SHP77 (cell line): ENCODE results near the gene IRF7.
"Not testable (repeated sequence)": the region's sequence is repeated elsewhere in the genome, so short reads cannot be mapped to it uniquely, and the experiment has no call there.

Experiments
- DNase-seq, 2 experiments: peaks; one replicate each; lab custom pipeline; 2025; lab: John Stamatoyannopoulos, UW

Gene IRF7

DNA sequence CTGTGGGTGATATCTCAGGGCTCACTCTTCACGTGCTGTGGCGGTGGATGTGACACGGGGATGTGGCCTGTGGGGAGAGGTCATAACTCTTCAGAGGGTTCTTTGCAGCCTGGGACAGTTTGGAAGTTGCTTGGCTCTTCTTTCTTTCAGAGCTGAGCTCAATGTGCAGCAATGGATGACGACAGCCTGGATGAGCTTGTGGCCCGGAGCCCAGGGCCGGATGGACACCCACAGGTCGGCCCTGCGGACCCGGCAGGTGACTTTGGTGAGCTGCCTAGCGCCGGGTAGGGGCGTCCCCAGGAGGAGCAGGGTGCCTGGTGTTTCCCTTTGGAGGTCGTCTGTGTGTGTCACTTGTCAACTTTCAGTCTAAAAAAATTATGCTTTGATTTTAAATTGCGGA is 34.4 kb downstream of the IRF7 start:
- DNase-seq: no peak

DNA sequence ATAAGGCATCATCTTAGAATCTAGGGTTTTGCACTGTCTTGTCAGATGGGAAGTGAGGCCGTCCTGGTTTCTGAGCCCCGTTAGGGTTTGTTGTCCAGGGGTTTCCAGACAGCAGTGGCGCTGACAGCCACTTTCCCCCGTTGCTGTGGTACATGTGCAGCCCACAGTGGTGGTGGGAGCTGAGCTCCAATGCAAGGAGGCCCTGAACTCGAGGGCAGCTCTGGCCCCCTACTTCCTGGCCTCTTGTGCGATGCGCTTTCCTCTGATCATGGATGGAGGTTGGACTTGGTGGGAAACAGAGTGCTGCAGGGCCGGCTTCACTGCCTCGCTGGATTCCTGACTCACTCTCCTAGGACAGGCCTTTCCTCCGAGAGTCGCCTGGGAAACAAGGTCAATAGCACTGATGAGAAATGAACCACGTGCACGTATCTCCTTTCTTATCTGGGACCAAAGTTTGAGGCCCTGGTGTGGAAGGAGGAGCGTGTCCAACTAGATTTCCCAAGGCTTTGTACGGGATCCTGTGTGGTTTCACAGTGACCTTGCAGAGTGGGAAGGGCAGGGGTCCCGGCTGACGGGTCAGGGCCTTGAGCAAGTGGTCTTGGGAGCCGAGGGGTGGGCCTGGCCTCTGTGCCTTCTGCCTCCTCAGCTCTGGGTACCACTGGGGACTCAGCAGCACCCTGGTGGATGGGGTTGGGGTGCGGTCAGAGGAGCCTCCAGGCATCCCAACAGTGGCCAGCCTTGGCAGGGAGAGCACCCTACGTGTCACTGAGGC is 35.7 kb downstream of the IRF7 start:
- DNase-seq: no peak

DNA sequence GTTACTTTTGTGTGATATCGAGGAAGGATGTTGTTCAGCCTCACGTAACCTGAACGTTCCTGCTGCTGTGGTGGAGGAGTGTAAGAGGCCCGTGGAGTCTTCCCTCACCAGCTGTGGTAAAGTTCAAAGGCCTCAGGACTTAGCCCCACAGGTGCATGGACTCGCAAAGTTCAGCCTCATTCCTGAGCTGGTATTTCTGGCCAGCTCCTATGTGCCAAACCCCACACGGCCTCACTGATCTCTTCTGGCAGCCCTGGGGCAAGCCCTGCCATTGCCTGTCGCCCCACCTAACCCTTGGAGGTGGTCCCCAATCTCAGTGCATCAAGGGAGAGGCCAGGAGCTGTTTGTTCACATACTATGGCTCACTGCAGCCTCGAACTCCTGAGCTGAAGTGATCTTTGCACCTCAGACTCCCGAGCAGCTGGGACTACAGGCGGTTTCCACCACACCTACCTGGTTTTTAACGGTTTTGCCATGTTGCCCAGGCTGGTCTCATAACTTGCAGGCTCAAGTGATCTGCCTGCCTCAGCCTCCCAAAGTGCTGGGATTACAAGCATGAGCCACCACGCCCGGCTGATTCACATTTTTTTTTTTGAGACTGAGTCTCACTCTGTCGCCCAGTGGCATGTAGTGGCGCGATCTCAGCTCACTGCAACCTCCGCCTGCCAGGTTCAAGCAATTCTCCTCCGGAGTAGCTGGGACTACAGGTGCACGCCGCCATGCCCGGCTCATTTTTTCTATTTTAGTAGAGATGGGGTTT is 37.3 kb downstream of the IRF7 start:
- no peak for DNase-seq

DNA sequence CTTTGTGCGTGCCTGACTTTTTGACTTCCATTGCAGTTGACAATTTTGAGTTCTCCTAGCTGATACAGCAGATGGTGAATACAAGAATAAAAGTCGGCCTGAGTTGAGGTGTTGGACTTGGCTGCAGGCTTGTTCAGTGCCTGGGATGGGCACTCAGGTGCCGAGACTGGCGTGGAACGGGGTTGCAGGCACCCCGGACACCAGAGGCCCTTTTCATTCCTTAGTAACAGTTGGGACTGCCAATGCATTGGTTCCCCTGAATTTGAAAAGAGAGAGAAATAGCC is 38.2 kb downstream of the IRF7 start:
- DNase-seq: no peak

DNA sequence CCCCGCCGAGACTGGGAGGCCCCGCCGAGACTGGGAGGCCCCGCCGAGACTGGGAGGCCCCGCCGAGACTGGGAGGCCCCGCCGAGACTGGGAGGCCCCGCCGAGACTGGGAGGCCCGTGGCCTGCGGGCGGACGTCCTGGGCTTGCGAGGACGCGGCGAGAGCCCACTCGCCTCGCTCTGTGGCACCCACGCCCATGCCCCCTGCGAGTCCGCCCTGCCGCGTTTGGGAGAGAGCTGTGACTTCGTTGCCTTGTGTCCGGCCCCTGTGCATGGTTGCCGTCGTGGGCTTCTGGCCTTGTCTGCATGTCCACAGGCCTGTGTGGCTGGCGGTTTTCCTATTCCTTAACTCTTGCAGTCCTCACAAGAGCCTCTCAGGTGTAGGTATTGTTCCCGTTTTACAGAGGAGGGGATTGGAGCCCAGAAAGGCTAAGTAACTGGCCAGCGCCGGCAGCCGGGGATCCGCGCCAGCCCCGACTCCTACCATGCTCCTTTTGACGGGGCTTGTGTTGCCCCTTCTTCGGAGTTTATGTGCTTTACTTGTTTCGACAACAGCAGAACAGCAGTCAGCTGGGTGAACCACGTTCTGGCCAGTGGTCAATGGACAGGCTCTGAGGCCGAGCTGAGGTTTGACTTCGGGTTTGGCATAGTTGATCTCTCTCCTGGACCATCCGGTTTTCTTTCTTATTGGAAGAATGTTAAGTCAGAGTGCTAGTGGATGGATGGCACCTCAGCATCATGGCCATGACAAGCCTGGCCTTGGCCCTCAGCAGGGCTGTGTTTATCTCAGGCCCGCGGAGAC is 38.7 kb downstream of the IRF7 start:
- no peak for DNase-seq

DNA sequence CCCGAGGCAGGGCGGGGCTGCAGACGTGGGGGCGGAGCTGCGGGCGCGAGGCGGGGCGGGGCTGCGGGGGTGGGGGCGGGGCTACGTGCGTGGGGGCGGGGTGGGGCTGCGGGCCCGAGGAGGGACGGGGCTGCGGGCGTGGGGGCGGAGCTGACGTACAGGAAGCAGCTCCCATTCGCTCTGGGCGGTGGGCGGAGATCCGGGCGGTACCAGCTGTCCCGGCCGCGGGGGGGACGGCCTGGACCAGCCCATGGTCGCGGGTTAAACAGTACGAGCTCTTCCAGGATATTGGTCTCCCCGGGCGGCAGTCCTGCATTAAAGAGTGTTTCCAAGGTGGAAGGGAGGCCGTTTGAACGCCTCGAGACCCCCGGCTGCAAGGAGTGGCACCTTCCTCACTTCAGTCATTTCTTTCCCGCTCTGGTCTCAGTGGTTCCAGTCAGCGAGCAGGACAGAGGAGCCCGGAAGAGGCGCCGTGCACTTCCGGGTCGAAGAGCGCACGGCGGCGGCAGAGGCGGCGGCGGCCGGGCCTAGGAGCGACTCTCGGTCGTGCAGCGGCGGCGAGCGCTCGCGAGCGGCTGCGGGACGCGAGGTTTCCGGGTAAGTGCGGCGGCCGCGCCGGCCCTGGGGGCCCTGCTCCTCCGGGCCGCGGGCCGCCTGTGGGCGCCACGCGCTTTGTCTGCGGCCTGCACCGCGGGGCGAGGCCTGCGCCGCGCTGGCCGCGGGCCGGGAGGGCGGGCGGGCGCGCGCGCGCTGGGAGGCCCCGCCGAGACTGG is 39.6 kb downstream of the IRF7 start, which contains the start of gene PHRF1:
PHRF1 (plus strand) TSS at position 475 of the 773 bp plus-strand sequence. CDS start 5,043 bp downstream, outside the sequence.
- peak; percentile 61 to 65 for DNase-seq

DNA sequence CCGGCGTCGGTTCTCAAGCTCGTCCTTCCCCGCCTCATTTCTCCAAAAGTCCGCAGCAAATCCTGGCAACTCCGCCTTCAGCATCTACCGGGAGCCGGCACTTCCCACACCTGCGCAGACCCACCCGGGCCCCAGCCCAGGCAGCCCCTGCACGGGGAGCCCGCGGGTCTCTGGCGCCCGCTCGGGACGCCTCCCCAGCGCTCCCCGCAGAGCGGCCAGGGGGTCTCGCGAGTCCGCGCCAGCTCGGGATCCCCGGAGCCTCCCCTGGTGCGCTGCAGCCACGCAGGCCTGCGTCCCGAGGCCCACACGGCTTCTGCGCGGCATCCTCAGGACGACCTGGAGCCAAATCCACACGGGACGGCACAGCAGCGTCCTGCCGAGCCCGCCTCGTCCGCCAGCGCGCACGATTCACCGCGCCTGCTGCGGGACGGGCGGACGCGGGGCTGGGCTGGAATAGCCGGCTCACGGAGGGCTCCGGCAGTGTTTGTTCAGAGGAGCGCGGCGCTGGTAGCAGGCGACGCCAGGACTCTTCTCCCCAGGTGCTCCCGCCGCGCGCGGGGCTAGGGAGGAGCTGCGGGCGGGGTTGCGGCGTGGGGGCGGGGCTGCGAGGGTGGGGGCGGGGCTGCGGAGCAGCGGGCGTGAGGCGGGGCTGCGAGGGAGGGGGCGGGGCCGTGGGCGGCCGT is 40.3 kb downstream of the IRF7 start:
- DNase-seq: peak; percentile 42 to 43

DNA sequence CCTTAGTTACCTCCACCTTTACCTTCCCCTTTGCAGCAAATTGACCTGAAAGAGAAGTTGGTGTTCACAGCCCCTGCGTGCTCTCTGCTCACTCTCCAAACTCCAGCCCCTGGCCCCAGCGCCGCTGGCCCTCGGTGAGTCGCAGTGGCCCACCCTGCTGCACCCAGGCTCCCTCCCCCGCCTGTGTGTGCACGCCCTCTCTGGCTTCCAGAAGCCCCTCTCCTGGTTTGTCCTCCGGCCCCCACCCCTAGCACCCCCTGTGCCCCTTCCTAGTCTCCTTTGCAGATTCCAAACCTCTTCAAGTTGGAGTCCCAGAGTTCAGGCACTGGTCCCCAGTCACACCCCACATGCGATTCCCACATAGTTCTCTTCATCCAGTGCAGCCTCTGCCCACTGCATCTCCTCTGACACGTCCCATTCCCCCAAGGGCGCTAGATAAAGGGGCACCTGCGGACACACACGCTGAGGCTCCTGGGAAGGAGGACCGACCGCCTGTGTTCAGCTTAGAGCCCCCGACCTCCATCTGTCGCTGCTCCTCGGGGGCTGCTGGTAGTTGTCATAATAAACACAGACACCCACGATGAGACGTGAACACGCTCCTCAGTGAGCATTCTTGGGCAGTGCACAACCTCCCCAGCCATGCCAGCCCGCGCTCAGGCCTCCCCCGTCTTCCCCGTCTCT is 41.0 kb downstream of the IRF7 start:
- no peak for DNase-seq

DNA sequence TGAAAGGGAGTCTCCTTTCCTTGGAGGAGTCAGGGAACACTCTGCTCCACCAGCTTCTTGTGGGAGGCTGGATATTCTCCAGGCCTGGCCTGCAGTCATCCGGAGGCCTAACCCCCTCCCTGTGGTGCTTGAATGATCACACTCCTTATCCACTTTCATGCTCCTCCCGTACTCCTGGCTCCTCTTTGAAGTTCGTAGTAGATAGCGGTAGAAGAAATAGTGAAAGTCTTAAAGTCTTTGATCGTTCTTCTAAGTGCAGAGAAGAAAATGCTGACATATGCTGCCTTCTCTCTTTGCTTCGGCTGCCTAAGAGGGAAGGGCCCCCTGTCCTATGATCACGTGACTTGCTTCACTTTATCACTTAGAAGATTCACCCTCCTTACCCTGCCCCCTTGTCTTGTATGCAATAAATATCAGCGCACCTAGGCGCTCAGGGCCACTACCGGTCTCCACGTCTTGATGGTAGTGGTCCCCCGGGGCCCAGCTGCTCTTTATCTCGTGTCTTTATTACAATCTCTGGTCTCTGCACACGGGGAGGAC is 41.6 kb downstream of the IRF7 start:
- DNase-seq: not testable (repeated sequence)

DNA sequence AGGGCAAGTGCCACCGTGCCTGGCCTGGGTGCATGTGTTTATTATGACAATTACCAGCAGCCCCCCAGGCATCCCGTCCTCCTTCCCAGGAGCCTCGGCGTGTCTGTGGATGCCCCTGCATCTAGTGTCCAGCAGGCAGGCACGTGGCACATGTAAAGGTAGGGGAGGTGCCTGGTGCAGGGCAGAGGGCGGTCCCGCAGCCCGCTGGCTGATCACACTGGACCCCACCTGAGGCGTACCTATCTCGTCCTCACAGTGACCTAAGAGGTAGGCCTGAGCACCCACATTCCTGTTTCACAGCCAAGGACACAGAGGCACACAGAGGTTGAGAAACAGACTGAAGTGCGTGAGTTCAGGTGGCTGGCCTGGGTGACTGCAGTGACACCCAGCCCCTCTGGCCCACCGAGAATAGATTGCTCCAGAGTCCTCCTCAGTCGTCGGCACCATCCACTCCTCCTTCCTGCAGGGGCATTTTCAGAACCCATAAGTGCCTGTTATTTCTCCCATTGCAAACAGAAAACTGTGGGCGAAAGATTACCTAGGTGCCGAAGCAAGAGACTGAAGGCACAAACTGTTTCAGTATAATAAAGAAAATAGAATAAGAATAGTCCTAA is 42.5 kb downstream of the IRF7 start:
- DNase-seq: no peak

DNA sequence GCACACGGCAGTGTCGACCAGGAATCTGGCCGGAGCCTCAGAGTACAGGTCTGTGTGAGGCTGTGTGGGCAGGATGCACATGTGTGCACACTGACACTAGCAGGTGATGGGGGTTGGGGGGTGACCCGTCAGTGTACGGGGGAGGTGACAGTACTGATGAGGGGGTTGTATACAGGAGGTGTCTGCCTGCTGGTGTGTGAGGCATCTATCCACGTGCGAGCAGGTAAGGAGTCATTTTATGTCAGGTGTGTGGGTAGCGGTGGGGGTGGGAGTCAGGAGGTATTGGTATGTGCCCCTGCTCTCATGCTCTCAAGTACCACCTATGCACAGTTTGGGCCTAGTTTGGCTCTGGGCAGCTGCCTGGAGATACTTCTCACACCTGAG is 44.0 kb downstream of the IRF7 start:
- DNase-seq: no peak

DNA sequence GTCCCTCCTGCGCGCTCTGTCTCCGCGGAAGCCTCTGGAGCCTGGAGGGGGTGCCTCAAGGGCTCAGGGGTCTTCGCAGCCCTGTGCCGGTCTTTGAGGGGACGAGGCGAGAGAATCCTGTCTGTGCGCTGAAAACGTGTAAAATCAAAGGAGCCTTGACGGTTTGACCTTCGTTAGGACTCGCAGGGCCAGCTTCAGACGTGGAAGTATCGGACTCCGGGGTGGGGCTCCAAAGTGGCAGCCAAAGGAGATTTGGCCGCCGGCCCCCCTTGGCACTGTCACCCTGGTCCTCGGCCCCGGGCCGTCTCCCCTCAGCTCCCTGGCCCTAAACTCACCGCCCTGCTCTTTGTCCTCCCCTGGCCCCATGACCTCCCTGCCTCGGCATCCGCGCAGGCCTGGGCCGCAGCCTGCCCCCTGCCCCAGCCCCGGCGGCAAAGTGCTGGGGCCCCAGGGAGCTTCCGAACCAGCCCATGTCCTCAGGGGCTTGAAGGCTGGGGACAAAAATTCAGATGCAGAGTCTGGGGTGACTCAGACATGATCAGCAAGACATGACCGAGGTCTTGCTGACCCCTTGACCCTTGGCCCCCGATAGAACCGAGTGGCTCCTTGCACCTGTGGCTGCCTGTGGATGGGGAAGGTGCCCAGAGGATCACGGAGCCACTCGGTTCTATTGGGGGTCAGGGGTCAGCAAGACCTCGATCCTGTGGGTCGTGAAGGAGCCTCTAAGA is 46.4 kb downstream of the IRF7 start:
- no peak for DNase-seq

DNA sequence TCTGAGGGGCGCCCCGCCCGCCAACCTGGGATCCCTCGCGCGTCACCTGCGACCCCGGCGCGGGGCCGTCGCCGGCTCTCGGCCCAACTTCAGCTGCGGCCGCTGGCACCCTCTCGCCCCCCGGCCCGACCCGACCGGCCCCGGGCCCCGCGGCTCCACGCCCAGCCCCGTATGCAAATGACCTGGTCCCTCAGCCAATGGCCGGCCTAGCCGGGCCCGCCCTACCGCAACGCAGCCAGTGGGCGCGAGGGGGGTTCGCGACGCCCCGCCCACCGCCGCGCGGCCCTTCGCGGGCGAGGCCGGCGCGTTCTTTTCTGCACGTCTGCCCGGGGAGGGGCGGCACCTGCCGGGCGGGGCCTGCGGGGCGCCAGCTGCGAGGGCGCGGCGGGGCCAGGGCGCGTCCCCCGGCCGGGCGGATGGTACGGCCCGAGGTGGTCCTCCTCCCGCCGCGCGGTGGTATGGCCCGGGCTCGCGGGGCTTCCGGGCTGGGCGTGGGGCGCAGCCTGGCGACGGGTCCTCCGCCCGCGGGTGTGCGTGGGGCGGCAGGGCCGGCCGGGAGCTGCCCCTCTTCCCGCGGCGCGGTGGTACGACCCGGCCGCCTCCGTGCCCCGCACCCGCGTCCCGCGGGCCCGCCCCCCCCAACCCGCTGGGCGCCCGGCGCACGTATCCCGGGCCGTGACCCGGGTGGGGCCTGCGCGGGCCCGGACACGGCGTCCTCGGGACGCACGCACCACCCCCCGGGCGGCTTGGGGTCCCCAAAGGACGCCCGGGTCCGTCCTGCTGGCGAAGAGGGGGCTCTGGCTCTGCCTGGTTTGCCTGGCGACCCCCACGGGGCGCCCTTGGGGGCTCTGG is 47.2 kb downstream of the IRF7 start:
- peak; percentile 67 to 81 for DNase-seq

DNA sequence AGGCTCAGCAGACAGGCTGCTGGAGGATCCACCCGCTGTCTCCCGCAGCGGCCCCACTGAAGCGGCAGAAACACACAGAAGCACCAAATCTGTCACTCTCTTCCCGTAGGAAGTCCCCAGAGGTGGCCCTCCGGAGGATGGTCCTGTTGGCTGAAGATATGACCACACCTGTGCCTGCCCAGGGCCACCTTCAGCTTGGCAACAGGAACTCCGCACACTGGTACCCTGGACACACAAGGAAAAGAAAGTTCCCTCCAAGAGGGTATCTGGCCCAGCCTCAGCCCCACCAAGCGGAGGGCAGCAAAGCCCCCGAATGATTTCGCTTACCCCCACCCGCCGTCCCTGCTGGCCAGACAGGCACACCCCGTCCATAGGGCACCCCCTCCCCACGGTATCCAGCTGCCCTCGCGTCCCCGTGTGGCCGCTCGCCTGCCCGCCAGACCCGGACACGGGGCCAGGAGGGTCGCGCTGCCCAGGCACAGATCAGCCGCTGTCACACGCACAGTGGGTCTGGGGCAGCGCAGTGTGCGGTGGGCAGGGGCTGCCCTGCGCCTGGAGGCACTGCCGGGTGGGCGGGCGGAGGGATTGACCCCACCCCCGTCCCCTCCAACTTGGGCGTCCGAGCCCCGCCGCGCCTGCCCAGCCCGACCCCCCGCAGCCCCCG is 48.0 kb downstream of the IRF7 start:
- DNase-seq: no peak

DNA sequence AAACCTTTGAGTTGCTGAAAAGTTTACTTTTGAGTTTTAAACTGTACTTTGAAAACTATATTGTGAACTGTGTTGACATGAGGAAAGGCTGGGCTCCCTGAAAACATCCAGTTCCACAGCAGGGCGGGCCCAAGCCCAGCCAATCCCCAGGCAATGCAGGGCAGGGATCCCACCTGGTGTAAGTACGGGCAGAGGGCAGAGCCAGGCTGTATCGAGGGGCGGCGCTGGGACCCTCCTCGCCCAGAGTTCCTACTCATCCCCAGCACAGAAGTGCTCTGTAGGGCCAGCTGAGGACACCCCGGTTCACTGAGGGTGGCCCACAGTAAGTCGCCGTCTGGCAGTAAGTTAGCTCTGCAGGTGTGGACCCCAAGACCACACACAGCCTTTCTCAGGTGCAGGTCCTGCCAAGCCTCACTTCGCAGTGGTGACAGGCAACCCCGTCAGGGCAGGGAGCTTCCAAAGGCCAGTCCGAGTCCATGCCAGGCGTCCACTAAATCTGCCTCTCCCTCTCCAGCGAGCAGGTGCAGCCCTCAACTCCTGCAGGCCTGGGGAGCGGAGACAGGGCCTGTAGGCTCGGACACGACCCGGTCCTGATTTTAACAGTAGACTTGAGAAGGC is 48.6 kb downstream of the IRF7 start:
- no peak for DNase-seq

DNA sequence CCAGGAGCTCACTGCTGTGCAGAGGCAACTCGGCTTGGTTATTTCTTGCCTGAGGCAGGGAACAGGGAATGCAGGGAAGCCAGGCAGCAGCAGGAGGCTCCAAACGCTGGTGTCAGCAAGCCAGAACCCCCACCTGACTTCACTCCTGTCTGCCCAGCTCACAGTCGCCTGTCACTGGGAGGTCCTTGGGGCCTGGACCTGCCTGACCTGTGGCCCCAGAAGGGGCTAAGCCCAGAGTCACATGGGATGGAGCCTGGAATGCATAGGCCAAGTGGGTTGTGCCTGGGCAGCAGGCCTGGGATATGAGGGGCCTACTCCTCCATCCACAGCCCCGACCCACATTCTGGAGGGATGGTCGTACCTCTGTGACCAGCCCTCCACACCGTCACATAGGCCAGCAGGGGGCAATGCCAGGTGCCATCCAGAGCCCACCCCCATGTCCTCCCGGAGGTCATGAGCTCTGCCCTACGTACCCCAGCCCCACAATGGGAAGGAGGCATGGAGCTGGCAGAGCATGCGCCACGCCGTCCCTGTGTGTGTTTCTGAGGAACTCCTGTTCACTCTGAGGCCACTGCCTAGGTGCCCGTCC is 49.7 kb downstream of the IRF7 start:
- DNase-seq: no peak
